GM12874 (cell line): ENCODE results near the gene CMIP.

ENCODE experiments used
- TF ChIP-seq, protein P1 (sequence below): IDR thresholded peaks from 2 replicates; pipeline ENCODE4 v1.5.1; 2011; ENCODE audit warnings: low read depth, mild to moderate bottlenecking, control low read depth, low read length, moderate library complexity; ENCODE audit not compliant: insufficient read depth

The CMIP gene

DNA sequence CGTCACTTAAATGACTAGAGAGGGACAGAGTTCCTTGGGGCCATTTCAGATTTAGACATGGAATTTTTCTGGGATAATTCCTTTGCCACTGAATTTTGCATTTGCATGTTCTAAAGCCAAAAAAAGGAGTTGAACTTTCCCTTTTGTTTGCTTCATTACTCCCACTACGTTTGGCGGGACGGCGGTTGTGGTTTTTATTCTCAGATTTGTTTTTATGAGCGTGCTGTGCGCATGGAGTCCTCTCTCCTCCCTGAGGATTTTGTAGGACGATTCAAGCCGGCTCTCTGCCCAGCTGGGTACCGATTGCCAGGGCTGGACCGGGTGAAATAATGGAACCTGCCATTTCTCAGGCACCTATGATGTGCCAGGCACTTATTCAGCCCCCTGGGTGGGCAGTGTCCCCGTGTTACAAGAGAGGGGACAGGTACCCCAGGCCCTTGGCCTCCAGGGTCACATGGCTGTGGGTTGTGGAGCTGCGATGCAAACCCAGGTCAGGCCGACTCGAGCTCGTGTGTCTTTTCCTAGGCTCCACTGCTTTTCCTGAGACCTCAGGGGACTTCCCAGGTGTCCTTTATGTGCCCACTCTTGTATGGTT is 18.8 kb downstream of the CMIP start:
- TF ChIP-seq, protein P1, sequence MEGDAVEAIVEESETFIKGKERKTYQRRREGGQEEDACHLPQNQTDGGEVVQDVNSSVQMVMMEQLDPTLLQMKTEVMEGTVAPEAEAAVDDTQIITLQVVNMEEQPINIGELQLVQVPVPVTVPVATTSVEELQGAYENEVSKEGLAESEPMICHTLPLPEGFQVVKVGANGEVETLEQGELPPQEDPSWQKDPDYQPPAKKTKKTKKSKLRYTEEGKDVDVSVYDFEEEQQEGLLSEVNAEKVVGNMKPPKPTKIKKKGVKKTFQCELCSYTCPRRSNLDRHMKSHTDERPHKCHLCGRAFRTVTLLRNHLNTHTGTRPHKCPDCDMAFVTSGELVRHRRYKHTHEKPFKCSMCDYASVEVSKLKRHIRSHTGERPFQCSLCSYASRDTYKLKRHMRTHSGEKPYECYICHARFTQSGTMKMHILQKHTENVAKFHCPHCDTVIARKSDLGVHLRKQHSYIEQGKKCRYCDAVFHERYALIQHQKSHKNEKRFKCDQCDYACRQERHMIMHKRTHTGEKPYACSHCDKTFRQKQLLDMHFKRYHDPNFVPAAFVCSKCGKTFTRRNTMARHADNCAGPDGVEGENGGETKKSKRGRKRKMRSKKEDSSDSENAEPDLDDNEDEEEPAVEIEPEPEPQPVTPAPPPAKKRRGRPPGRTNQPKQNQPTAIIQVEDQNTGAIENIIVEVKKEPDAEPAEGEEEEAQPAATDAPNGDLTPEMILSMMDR = no peak

DNA sequence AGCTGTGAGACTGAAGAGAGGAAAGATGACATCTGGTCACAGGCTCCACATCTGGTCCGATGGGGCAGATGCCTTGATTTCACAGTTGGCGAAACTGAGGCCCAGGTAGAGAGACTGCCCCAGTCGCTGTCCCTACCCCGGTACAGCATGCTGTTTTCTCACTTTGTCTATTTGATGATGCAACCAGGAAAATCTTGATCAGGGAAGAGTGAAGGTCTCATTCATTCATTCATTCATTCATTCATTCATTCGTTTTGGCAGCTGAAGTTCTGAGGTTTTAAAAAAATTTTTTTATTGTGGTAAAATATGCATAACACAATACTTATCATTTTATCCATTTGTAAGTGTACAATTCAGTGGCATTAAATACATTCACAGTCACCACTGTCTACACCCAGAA is 19.7 kb downstream of the CMIP start:
- TF ChIP-seq, protein P1 = no peak

DNA sequence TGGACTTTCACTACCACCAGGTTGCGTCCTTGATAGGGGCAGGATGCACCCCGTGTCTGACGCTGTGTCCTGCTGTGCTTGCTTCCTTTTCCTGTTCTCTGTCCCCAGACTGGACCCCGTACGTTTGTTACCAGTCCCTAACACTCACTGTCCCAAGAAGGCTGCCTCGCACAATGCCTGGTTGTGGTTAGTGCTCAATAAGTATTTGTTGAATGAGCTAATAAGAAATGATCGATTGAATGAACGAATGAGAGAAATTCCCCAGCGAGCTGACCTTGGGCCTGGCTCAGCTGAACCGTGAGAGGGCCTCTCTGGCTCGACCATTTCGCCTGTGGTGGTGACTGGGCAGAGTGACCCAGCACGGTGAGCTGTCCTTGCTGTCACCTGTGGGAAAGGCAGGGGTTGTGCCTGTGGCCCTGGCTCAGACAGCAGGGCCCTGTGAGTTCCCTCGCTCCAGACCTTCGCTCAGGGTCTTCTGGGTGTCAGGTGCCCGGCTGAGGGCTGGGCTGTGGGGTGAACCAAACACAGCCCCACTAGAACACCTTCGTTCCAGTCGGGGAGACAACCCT is 20.9 kb downstream of the CMIP start:
- TF ChIP-seq, protein P1 = no peak

DNA sequence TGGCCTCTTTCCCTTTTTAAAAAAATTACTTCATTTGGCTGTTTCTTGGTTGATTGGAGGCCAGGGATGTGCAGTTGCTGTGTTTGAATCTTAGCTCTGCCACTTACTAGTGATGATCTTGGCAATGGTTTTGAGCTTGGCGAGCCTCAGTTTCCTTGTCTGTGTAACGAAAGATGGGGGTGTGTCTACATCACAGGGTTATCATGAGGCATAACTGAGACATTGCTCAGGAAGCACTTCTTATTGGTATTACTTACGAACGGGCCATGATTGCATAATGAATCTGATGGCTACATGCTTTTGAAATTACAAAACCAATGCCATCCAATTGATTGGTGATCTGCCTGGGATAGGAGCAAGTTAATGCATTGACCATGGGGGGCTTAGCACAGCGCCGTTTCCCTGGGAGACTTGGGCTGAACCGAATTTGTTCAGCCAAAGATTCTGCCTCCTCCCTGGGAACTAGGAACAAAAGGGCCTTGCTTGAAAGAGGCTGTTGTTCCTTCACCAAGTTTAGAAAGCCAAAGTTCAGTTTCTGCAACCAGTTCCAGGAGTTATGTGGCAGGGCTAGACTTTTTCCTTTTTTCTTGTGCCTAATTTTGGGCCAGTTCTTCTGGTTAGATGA is 21.9 kb downstream of the CMIP start:
- TF ChIP-seq, protein P1 = no peak

DNA sequence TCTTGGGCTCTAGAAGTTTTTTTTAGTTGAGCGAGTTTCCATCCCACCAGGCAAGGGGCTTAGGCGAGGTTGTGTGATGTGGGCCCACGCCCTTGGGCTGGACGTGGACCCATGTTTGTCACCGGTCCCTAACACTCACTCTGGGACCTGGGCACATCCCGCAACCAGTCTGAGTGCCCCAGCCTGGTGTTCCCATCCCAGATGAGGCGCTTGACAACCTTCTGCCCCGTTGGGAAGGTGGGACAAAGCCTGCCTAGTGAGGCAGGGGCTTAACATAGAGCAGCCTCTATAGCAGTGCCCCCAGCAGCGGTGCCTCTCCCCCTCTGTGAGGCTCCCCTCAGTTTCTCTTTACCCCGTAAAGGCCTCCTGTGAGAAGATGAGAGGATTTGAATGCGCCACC is 22.5 kb downstream of the CMIP start:
- TF ChIP-seq, protein P1 = no peak

DNA sequence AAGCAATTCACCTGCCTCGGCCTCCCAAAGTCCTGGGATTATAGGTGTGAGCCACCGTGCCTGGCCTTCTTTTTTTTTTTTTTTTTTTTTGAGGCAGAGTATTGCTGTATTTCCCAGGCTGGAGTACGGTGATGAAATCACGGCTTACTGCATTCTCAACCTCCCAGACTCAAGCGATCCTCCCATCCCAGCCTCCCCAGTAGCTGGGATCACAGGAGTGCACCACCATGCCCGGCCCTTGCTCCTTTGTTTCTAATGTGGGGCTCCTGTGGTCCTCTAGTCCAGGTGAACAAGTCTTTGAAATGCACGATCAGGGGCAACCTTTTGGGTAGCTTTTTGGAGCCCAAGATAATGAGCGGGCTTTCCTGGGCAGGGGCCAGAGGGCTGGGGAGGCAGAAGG is 23.2 kb downstream of the CMIP start:
- TF ChIP-seq, protein P1 = no peak

DNA sequence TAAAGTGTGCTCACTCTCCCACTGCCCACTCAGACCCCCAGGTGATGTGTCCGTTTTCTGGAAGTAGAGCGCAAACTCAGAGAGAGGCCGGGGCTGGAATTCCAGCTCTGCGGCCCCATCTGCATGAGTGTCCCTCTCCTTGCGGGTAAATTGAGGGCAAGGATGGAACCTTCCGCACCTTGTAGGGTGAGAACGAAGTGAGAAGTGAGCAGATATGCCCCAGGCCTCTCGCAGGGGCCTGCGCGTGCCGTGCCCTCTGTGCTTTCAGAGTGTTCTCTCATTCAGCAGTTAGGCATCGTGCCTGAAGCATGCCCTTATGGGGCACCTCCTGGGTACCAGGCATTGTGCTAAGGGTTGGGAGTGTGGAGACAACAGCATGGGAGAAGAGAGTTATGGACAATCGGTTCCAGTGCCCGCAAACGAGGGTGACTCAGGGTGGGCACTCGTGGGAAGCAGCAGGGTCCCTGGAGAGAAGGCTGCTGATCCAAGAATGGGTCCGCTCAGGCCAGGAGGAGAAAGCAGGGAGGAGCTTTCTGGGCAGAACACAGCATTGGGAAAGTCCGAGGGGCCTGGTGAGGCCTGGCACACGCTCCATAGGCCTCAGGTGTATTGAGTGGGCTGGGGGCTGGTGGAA is 23.8 kb downstream of the CMIP start:
- TF ChIP-seq, protein P1 = no peak
